Colonic mucosa (tissue), 4 donors: ENCODE measurements around the gene RAB11FIP4. TPM values are rescaled to one million over a fixed set of nuclear protein-coding genes. Genes with fewer than 3 reads are reported as not detected.
"Not testable (repeated sequence)": the region's sequence is repeated elsewhere in the genome, so short reads cannot be mapped to it uniquely, and the experiment has no call there.

Experiments used
- DNase-seq: peaks from one replicate; pipeline ENCODE4 v3.0.0-alpha.2; 2020
- H3K27ac ChIP-seq: fragments of 200-600 bp; one replicate; pipeline ENCODE4 v1.8.0; 2021
- H3K27me3 ChIP-seq: fragments of 200-600 bp; one replicate; pipeline ENCODE4 v1.8.0; 2021
- H3K36me3 ChIP-seq: fragments of 200-600 bp; one replicate; pipeline ENCODE4 v1.8.0; 2021
- H3K4me1 ChIP-seq: fragments of 200-600 bp; one replicate; pipeline ENCODE4 v1.8.0; 2021; ENCODE audit warnings: mild to moderate bottlenecking
- H3K4me3 ChIP-seq: fragments of 200-600 bp; one replicate; pipeline ENCODE4 v1.8.0; 2021
- H3K9ac ChIP-seq, 2 donors: one replicate each; pipeline ENCODE4 v1.7.0; 2013; ENCODE audit warnings: control low read depth in 2 of 2, low read depth in 2 of 2, low read length in 2 of 2
- H3K9me3 ChIP-seq: fragments of 200-600 bp; one replicate; pipeline ENCODE4 v1.8.0; 2021
- intact Hi-C: fragments of 100-400 bp; cut with DNase I; formaldehyde crosslinking; loops from one replicate; pipeline ENCODE4 v1.14.1; 2022
- total RNA-seq, 2 donors: library from RNA; stranded (reverse); fragmentation: NEBNext Ultra II Directional in 1 of 2; extraction: Animal tissue kit (Norgen Biotek cat#: 25700) in 1 of 2; gene quantifications; one replicate each; pipeline ENCODE4 v1.2.1, GENCODE V29; 2021
- TF ChIP-seq, protein P1 (sequence below): fragments of 200-600 bp; IDR thresholded peaks from one replicate; pipeline ENCODE4 v1.8.0; 2022; ENCODE audit warnings: antibody characterized with exemption, mild to moderate bottlenecking
- donor health status: healthy.
- donor health status: DM: no; HTN: no; CAD: no.
- donor health status: DM: no; HTN: no; CAD: no.

The RAB11FIP4 gene, protein sequence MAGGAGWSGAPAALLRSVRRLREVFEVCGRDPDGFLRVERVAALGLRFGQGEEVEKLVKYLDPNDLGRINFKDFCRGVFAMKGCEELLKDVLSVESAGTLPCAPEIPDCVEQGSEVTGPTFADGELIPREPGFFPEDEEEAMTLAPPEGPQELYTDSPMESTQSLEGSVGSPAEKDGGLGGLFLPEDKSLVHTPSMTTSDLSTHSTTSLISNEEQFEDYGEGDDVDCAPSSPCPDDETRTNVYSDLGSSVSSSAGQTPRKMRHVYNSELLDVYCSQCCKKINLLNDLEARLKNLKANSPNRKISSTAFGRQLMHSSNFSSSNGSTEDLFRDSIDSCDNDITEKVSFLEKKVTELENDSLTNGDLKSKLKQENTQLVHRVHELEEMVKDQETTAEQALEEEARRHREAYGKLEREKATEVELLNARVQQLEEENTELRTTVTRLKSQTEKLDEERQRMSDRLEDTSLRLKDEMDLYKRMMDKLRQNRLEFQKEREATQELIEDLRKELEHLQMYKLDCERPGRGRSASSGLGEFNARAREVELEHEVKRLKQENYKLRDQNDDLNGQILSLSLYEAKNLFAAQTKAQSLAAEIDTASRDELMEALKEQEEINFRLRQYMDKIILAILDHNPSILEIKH
- 10 to 100 TPM; 41.5 to 46.0 TPM for total RNA-seq

- DNase-seq = no peak
Measured at GRCh38 chr17:31391496-31391949, at the start of gene RAB11FIP4. RAB11FIP4 (plus strand) TSS chr17:31391675; CDS start chr17:31391853, 178 bp downstream.

DNA sequence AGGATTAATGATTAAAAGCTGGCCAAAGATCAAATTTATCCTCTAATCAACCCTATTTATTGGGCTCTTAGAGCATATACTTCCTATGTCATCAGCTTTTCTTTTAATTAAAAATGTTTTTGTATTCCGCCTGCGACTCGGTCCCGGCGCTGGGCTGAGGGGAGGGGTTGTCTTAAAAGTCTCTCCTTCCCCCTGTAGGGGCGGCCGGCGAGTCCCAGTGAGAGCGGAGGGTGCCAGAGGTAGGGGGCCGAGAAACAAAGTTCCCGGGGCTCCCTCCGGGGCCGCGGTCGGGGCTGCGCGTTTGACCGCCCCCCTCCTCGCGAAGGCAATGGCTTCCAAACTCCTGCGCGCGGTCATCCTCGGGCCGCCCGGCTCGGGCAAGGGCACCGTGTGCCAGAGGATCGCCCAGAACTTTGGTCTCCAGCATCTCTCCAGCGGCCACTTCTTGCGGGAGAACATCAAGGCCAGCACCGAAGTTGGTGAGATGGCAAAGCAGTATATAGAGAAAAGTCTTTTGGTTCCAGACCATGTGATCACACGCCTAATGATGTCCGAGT is 46.2 kb upstream of the RAB11FIP4 start:
- H3K36me3 ChIP-seq, intact Hi-C loops, H3K27me3 ChIP-seq, H3K9ac ChIP-seq, H3K4me1 ChIP-seq, H3K27ac ChIP-seq, H3K9me3 ChIP-seq, DNase-seq, H3K4me3 ChIP-seq: not testable (repeated sequence)

More at GRCh38 chr17:31391496-31391949, at the start of gene RAB11FIP4:
- no peak within 1 kb of the TSS for H3K9ac ChIP-seq
- peaks cover 33% of the 10 kb centered on the region for H3K27me3 ChIP-seq
- peak within 1 kb of the TSS; percentile 30 for H3K4me3 ChIP-seq
- H3K27ac ChIP-seq = no peak within 1 kb of the TSS
- H3K4me1 ChIP-seq = no peaks in the 10 kb centered on the region
- intact Hi-C loops = no loop called here
- no peaks in the 10 kb centered on the region for H3K36me3 ChIP-seq
- TF ChIP-seq, protein P1, sequence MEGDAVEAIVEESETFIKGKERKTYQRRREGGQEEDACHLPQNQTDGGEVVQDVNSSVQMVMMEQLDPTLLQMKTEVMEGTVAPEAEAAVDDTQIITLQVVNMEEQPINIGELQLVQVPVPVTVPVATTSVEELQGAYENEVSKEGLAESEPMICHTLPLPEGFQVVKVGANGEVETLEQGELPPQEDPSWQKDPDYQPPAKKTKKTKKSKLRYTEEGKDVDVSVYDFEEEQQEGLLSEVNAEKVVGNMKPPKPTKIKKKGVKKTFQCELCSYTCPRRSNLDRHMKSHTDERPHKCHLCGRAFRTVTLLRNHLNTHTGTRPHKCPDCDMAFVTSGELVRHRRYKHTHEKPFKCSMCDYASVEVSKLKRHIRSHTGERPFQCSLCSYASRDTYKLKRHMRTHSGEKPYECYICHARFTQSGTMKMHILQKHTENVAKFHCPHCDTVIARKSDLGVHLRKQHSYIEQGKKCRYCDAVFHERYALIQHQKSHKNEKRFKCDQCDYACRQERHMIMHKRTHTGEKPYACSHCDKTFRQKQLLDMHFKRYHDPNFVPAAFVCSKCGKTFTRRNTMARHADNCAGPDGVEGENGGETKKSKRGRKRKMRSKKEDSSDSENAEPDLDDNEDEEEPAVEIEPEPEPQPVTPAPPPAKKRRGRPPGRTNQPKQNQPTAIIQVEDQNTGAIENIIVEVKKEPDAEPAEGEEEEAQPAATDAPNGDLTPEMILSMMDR = no peak
- no peaks in the 10 kb centered on the region for H3K9me3 ChIP-seq

DNA sequence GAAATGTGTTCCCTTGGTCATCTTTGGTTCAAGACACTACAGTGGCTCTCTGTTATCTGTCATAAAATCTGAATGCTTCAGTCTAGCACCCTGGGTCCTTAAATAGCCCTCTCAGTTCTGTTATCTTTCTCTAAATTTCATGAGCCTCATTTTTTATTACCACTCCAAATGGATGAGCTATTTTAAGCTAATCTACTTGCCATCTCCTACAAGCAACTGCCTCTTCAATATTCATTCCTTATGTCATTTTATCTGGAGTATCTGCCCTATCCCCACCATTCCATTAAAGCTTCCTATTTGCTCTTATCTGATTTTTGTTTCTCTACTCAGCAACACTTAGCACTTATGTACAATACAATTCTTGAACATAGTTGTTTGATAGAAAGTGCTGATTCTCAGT is 42.0 kb upstream of the RAB11FIP4 start:
- H3K9ac ChIP-seq = no peak overlapping the region
- H3K9me3 ChIP-seq = no peaks in the 10 kb centered on the region
- H3K27ac ChIP-seq = no peak overlapping the region
- DNase-seq = no peak
- no peaks in the 10 kb centered on the region for H3K27me3 ChIP-seq
- TF ChIP-seq, protein P1 = no peak
- intact Hi-C loops = no loop called here
- H3K4me1 ChIP-seq = no peaks in the 10 kb centered on the region
- no peaks in the 10 kb centered on the region for H3K36me3 ChIP-seq
- no peak overlapping the region for H3K4me3 ChIP-seq

- Histone ChIP-seq H3K4me3 (no peak overlapping the region), H3K9me3 (no peaks in the 10 kb centered on the region), H3K4me1 (no peaks in the 10 kb centered on the region), H3K9ac (no peak overlapping the region), H3K27me3 (no peaks in the 10 kb centered on the region), H3K27ac (no peak overlapping the region), H3K36me3 (peaks cover 4% of the 10 kb centered on the region)
- TF ChIP-seq, protein P1 = no peak
- no peak for DNase-seq
- intact Hi-C loops = no loop called here
Measured at GRCh38 chr17:31355935-31356334, 35.5 kb upstream of the RAB11FIP4 start.

GRCh38 chr17:31357091-31357490 is 34.4 kb upstream of the RAB11FIP4 start:
- TF ChIP-seq, protein P1 = no peak
- Histone ChIP-seq H3K4me1 (no peaks in the 10 kb centered on the region), H3K9ac (no peak overlapping the region), H3K4me3 (no peak overlapping the region), H3K9me3 (no peaks in the 10 kb centered on the region), H3K36me3 (peaks cover 4% of the 10 kb centered on the region), H3K27me3 (no peaks in the 10 kb centered on the region), H3K27ac (no peak overlapping the region)
- DNase-seq = no peak
- intact Hi-C loops = no loop called here
